Measurements from ENCODE around the gene FAM98C.
A peak's percentile ranks its signal among the peaks of the same experiment; 100 is the strongest.
"Not testable (repeated sequence)": the region's sequence is repeated elsewhere in the genome, so short reads cannot be mapped to it uniquely, and the experiment has no call there.

Gene FAM98C

DNA sequence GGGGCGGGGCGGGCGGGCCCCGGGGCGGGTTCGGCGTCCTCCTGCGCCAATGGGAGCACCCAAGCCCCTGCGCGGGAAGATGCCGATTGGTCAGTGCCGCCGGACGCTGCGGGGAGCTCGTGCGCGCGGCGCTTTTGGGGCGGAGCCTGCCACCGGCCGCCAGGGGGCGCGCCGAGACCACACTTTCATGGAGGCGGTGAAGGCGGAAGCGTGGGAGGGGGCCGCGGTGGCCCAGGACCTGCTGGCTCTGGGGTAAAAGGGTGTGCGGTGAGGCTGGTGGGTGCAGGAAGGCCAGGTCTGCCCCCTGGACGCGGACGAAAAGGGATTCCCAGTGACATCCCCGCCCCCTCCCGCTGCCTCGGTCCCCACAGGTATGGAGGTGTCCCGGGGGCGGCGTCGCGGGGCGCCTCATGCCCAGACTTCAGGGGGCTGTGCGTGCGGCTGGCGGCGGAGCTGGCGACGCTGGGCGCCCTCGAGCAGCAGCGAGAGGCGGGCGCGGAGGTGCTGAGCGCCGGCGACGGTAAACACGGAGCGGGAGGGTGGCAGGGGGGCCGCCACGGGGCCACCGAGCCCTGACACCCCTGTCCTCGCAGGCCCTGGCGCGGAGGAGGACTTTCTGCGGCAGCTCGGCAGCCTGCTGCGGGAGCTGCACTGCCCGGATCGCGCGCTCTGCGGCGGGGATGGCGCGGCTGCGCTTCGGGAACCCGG, at the start of gene FAM98C:
FAM98C (plus strand) TSS at position 127 of the 708 bp plus-strand sequence; CDS start at position 188, 61 bp downstream.
- DNase-seq = peak; percentile 99

DNA sequence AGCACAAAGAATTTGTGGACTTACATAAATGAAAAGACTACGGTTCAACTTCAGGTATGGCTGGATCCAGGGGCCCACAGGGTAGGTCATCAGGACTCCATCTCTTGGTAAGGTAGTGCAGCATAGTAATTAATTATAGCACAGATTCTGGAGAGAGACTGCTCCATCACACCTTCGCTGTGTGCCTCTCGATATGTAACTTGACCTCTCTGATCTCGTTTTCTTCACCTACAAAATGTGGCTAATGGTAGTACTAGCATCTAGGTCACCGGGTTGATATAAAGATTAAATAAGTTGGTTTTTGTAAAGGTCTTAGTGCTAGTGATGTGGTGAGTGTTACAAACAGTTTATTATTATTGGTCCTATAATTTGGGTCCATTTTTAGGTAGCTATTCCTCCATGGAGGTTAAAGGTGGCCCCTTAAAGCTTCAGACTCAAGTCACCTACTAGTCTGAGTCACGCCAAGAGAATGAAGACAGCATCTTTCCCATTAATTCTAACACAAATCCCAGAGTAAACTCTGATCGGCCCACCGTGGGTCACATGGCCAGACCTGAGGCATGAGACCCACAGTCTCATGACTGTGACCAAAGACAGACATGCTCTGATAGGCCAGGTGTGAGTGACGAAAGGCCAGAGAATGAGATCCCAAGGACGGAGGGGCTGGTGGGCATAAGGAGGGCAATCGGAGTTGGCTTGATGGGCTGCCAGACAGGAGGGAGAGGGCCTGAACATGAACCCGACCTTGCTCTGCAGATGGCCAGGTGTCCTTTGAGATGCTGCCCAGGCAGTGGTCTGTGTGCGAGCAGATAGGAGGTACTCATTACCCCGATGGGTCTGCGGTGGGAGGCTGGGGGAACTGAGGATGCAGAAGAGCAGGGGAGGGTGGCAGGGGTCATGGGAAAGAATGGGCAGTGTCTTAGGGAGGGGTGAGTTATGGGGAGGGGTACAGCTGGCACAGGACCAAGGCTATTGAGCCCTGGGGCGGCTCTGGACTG, 46.9 kb upstream of the FAM98C start:
- DNase-seq = no peak

DNA sequence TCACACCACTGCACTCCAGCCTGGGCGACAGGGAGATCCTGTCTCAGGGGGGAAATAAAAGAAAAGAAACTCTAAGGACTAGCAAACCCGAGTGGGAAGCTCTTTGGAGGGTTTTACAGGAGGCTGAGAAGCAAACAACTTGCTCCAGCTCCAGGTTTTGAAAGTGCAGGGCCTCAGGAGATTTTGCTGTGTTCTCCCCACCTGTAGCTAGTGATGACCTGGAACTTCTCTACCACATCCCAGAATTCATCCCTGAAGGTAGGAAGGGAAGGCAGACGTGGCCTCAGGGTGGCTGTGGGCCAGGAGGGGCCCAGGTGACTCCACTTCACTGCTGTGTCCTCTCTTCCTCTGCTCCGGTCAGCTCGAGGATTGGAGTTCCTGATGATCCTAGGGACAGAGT, 44.8 kb upstream of the FAM98C start:
- DNase-seq = no peak

DNA sequence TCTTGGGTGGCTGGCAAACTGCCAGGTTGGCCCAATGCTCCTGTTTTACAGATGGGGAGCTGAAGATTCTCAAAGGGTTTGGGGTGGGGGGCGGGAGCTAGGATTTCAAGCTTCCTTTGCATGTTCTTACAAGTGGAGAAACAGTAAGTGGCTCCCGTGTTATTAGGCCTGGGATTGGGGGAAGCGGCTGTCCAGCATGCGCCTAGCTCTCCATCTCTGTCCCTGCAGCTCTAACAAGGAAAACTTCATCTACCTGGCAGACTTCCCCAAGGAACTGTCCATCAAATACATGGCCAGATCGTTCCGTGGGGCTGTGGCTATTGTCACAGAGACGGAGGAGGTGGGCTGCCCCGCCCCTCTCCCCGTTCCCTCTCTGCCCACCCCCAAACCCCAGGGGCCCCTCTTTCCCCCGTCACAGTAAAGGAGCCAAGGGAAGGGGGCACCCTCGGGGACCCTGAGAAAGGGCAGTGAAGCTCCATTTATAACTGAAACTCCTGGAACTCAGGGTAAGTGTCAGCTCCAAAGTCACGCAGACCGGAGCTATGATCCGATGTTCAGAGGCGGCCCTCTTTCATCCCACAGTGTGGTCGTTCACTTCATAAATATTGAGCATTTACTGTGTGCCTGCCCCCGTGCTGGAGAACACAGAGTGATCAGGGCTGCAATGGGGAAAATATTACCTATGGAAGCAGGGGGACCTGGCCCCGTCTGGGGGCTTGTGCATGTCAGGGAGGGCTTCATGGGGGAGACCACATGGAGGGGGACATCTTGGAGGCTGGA, 43.5 kb upstream of the FAM98C start:
- DNase-seq = no peak

DNA sequence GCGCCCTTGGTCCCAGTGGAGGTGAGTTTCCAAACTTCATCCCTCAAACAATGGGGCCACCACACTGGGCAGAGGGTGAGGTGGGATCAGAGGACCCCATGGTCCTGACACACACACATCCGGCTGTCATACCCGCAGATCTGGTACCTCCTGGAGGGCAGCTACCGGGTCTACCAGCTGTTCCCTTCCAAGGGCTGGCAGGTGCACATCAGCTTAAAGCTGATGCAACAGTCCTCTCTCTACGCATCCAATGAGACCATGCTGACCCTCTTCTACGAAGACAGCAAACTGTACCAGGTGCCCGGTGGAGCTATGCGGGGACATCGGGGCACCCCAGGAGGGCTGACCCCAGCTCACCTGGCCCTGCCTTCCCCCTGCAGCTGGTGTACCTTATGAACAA, 42.5 kb upstream of the FAM98C start:
- no peak for DNase-seq

DNA sequence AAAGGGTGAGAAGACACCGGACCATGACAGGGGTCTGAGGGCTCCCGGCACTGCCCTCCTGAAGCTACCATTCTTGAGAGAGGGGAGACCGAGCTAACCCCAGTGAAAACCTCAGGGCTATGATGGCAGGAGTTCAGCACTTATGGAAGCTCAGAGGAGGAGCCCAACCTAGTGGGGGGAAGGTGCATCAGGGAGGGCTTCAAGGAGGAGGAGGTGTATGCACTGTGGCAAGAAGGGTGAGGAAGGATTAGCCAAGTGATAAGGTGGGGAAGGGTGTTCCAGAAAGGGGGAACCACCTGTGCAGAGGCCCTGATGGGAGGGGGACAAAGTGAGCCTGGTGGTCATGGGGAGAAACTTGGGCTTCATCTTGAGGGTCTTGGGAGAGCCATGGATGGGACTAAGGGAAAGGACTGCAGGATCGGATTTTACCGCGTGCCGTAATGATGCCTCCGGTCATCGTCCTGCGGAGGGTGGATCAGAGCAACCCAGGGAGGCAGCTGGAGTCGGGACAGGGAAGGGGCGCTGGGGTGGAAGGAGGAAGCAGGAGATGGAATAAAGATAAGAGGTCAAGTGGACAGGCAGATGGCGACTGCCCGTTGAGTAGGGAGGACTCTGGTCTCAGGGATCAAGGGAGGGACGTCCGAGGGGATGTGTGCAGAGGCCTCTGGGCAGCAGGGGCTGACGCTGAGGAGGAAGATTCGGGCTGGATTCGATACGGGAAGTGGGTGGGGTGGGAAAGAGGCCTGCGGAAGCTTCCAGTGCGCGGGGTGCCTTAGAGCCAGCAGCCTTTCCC, 41.9 kb upstream of the FAM98C start:
- no peak for DNase-seq

DNA sequence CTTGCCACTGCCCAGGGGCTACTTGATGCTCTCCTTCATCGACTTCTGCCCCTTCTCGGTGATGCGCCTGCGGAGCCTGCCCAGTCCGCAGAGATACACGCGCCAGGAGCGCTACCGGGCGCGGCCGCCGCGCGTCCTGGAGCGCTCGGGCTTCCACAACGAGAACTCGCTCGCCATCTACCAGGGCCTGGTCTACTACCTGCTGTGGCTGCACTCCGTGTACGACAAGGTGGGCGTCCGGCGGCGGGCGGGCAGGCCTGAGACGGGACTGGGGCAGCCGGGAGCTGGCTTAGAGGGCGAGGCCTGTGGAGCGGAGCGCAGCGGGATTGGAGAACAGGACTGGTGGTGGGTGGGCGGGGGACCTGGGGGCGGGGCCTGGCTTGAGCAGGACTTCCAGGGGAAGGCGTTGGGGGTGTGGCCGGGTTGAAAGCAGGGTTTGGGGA, 41.2 kb upstream of the FAM98C start:
- DNase-seq = peak; percentile 88

DNA sequence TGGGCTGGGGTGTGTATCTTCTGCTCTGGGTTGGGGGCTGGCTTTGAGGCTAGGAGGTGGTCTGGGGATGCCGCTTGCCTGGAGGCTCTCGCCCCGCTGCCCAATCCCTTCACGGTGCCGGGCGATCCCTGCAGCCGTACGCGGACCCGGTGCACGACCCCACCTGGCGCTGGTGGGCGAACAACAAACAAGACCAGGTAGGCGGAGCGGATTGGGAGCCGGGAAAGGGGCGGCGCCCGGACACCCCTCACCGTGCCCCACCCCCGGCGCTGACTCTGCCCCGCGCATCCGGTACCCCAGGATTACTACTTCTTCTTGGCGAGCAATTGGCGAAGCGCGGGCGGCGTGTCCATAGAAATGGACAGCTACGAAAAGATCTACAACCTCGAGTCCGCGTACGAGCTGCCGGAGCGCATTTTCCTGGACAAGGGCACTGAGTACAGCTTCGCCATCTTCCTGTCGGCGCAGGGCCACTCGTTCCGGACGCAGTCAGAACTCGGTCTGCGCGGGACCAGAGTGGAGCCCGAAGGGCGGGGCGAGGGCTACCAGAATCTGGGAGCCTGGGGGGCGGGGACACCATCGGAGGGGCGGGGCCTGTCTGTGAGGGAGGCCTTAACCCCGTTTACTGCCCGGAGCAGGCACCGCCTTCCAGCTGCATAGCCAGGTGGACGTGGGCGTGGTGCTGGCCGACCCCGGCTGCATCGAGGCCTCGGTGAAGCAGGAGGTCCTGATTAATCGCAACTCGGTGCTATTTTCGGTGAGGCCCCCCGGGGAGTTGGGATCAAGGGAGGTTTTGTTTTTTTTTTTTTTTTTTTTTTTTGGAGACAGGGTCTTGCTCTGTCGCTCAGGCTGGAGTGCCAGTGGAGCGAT, 40.6 kb upstream of the FAM98C start:
- peak; percentile 70 for DNase-seq

DNA sequence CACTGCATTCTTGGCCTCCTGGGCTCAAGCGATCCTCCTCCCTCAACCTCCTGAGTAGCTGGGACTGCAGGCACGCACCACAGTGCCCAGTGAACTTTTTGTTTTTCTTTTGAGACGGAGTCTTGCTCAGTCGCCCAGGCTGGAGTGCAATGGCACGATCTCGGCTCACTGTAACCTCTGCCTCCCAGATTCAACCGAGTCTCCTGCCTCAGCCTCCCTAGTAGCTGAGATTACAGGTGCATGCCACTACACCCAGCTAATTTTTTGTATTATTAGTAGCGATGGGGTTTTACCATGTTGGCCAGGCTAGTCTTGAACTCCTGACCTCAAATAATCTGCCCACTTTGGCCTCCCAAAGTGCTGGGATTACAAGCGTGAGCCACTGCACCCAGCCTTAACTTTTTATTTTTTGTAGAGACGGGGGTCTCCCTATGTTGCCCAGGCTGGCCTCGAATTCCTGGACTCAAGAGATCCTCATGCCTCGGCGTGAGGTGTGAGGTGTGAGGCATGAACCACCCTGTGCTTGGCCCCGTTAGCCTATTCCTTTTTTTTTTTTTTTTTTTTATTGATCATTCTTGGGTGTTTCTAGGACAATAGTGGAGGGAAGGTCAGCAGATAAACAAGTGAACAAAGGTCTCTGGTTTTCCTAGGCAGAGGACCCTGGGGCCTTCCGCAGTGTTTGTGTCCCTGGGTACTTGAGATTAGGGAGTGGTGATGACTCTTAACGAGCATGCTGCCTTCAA, 39.8 kb upstream of the FAM98C start:
- DNase-seq = not testable (repeated sequence)

DNA sequence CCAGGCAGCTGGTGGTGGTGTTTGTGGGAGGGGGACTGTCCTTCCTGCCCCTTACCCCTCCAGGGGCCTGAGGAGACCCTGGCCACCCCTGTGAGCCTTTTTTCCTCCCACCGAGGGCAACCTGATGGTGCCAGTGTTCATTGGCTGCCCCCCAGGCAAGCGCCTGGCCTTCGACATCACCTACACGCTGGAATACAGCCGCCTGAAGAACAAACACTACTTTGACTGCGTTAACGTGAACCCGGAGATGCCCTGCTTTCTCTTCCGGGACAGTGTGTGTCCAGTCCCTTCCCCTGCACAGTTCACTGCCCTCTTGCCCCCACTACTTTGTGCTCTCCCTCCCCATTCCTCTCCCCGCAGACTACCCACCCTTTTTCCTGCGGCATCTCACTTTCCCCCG, 35.9 kb upstream of the FAM98C start:
- DNase-seq = no peak

DNA sequence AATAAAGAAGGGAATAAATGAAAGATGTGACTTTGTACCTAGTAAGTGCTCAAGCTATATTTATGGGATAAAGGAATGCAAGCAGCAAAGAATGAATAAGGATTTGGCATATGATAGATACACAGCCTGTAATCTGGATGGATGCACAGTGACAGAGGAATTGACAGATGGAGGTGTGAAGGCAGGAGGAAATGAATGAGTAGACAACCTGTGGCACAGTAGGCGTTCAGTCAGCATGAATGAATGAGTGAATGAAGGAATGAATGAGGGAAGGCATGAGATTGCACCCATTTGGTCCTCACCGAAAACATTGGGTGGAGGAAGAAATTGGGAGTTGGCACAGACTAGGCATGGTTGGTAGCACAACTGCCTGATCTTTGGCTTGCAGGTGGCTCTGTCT, 33.3 kb upstream of the FAM98C start:
- no peak for DNase-seq

DNA sequence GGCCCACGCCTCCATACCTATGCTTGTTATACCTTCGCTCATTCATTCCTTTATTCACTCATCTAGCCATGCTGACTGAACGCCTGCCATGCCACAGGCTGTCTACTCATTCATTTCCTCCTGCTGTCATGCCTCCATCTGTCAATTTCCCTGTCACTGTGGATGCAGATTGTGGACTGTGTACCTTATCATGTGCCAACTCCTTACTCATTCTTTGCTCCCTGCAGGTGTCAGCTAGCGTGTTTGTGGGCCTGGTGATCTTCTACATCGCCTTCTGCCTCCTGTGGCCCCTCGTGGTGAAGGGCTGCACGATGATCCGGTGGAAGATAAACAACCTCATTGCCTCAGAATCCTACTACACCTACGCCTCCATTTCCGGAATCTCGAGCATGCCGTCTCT, 32.6 kb upstream of the FAM98C start:
- DNase-seq = no peak

DNA sequence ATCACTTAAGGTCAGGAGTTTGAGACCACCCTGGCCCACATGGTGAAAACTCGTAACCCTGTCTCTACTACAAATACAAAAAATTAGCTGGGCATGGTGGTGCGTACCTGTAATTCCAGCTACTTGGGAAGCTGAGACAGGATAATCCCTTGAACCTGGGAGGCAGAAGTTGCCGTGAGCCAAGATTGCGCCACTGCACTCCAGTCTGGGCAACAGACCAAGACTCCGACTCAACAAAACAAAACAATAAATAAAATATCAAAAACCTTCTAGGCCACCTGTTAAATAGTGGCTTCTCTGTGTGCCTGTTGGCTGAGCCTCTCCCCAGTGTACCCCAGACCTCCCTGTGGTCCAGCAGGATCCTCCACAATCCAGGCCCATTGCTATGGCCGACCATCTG, 31.8 kb upstream of the FAM98C start:
- DNase-seq = no peak

DNA sequence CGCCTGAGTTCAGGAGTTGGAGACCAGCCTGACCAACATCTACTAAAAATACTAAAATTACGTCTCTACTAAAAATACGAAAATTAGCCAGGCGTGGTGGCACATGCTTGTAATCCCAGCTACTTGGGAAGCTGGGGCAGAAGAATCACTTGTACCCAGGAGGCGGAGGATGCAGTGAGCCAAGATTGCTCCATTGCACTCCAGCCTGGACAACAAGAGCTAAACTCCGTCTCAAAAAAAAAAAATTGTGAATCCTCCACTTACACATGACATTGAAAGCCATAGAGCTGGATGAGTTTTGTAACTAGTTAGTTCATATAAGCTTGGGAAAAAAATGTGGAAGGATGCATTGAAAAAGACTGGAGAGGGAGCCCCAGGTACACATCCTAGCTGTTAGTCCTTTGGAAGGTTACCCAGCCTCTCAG, 29.0 kb upstream of the FAM98C start:
- no peak for DNase-seq

DNA sequence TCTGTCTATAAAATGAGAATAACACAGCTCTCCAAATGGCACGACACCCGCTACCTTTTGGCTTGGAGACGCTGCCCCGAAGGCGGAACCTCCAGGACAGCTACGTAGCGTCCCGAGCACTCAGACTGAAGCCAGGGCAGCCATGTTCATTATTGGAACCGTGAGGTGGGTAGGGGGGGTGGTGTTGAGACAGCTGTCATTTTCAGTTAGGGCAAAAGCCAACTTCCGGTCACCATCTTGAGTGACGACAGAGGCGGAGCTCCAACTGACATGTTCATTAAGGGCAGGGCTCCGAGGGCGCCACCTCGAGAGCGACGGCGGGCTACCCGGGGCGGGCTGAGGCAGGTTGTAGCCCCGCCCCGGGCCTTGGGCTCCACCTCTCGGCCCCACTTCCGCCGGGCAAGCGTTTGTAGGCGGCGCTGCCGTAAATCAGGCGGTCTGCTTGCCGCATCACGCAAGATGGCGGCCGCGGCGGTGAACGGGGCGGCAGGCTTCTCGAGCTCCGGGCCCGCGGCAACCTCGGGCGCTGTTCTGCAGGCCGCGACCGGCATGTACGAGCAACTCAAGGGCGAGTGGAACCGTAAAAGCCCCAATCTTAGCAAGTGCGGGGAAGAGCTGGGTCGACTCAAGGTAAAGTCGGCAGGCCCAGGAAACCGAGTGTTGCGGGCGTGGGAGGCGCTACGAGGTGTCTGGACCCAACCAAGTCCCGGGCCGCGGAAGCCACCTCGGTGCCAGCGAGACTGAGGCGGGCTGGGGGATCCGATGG, 28.4 kb upstream of the FAM98C start, which contains the start of gene PSMD8:
PSMD8 (plus strand) TSS at position 240 of the 766 bp plus-strand sequence; CDS start at position 271, 31 bp downstream.
- DNase-seq = peak; percentile 99

DNA sequence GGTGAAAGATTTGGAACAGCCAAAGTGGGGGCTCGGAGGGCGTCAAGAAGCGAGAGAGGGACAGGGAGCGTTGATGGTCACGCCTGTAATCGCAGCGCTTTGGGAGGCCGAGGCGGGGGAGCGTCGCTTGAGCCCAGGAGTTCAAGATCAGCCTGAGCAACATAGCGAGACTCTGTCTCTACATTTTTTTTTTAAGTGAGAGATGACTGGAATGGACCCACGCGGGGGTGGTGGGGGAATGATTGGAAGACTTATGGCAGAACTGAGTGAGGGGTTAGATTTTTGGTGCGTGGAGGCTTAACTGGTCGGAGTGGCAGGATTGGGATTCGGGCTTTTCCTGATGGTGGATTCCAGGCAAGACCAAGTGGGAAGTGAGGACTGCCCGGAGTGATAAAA, 27.8 kb upstream of the FAM98C start:
- no peak for DNase-seq

DNA sequence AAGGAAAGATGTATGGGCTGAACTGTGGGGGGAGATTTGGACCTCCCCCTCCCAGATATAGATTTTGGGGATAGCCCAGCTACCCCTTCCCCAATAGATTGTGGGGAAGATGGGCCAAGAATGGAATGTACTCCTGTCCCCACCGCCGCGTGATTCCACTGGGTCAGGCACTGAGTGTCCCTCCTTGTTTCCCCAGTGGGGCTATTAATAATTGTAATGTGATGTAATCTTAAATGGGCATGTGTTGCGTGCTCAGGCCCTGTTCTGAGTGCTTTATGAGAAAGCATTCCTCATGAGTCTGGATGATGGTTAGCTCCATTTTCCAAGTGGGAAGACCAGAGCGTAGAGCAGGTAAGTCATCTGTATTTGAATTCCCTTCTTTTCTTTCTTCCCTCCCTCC, 27.1 kb upstream of the FAM98C start:
- no peak for DNase-seq

DNA sequence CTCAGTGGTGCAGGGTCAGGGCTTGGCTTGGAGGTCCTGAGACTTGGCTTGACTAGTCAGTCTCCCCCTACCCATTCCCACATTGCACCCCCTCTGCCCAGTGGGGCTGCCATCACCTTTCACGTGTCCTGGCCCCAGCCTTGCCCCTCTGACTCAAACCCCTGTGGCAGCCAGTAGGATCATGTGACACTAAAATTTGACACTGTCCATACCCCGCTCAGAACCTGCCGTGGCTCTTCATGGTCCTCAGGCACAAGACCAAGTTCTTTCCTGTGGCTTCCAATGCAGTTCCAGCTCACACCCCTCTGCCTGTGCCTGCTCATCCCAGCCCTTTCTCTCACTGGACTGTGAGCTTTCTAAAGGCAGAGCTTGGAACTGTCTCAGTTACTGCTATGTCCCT, 26.3 kb upstream of the FAM98C start:
- no peak for DNase-seq

DNA sequence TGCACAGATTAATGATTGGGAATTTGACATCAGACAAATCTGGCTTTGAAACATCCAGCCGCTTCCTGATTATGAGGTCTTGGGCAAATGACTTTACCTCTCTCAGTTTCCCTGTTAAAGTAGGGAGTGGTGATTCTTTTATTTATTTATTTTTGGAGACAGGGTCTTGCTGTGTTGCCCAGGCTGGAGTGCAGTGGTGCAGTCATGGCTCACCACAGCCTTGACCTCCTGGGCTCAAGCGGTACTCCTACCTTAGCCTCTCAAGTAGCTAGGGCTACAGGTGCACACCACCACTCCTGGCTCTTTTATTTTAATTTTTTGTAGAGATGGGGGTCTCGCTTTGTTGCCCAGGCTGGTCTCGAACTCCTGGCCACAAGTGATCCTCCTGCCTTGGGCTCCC, 25.8 kb upstream of the FAM98C start:
- no peak for DNase-seq

DNA sequence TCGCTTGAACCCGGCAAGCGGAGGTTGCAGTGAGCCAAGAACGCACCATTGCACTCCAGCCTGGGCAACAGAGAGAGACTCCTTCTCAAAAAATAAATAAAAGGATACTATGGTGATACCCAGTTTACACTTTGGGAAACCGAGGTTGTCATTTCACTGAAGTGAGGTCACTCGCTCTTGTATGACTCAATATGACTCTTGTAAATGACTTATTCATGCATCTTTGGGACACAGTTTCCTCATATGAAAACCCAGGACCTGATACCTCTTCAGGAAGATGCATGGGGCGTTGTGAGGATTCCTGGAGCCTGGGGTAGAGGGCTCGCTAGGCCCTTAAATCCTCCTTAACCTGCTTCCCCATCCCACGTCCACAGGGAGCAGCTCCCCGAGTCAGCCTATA, 24.0 kb upstream of the FAM98C start:
- DNase-seq = no peak
